HG03039 (cell line): ENCODE data around the gene TMEM107.
"Not testable (repeated sequence)": the region's sequence is repeated elsewhere in the genome, so short reads cannot be mapped to it uniquely, and the experiment has no call there.

ENCODE experiments used
- ATAC-seq: cut with Tn5 transposase; IDR thresholded peaks from one replicate; pipeline ENCODE4 v1.9.1; 2021; ENCODE audit warnings: mild to moderate bottlenecking, moderate library complexity; ENCODE audit not compliant: unreplicated experiment

The TMEM107 gene

DNA sequence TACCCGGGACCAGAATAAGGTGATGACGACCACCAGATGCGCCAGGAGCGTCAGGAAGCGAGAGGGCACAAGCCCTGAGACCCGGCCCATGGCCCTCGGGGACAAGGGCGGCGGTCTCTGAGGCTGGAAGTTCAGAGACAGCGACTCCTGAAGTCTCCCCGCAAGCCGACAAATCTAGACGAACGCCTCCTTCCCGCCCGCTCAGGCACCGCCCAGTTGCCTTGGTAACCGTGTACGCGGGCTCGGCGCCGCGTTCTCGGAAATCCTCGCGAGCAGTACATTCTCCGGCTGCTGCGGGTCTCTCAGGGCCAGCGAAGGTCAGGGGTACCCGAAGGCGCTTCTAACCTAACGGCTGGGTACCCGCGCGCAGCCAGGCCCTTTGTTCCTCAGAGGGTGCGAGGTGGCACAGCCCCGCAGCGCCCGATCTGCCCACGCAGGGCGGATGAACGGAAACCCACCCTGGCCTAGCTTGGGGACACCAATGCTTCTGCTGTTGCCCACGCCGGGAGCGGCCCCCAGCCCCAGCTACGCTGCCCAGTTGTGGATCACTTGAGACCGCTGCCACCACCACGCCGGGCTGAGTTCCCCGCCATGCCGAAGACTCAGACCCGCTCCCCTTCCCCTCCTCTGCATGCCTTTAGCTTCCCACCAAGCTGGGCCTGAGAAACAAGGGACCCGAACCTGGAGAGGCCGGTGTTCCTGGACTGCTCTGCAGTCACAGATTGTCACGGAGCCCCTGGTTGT lies at the start of gene TMEM107:
TMEM107 (minus strand) TSS at position 184 of the 744 bp plus-strand sequence; CDS start at position 90, 94 bp downstream.
- peak; percentile 36 for ATAC-seq

DNA sequence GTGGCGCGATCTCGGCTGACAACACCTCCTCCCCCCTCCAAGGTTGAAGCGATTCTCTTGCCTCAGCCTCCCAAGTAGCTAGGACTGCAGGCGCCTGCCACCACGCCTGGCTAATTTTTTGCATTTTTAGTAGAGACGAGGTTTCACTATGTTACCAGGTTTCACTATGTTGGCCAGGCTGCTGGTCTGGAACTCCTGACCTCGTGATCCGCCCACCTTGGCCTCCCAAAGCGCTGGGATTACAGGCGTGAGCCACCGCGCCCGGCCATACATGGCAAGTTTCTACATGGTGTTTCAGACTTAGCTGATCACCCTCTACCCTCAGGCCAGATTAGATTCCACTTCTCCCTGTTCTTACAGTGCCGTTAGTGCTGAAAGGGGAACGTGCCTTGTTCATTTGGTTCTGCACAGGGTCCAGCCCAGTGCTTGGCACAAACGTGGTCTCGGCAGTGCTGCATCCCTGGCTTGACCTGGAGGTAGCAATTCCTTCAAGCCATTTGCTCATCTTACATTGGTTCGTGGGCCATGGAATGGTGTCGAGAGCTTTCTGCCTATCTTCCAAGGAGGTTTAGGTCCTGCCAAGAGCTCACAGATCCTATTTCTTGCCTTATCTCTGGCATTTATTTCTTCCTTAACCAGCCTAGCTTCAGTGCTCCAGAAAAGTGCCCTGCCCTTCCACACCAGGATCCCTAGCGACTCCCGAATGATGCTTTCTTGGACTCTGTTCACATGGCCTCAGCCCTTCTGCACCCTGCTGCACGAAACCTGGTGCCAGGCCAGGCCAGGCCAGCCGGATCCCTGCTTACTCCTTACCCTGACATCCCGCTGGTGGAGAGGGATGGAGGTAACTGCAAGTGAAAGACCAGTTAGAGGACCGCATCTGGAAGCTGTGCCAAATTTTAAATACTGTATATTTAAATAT lies 49.0 kb upstream of the TMEM107 start:
- no peak for ATAC-seq

DNA sequence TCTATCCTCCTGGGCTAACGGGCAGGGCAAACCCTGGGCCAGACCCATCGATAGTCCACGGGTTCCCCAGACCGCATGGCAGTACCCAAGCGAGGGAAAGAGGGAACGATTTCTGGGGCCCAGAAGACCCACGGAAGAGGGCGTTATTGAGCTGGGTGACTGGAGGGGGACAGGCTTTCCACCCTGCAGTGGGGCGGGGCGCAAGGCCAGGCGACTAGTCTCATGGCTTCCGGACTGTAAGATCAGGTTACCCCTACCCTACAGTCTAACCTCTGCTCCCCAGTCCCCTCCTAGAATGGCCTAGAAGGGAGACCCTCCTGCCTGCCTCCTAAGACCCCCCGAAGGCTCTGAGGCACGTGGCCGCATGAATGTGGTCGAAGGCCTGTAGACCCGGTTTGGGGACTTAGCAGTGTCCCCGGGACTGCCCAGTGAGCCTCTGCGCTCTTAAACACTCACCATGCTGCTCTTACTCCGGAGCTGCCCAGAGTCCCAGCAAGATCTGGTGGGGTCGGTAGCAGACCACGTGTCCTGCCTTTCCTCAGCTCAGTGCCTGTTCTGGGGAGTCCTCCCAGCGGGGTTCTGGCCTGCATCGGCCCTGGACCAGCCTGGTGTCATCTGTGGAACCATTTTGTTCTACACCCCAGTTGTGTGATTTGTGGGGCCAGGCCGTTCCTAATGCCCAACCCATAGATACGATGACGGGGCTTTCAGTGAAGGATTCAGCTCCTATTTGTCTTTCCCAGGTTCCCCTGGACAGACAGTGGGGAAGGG lies 47.4 kb upstream of the TMEM107 start:
- no peak for ATAC-seq

DNA sequence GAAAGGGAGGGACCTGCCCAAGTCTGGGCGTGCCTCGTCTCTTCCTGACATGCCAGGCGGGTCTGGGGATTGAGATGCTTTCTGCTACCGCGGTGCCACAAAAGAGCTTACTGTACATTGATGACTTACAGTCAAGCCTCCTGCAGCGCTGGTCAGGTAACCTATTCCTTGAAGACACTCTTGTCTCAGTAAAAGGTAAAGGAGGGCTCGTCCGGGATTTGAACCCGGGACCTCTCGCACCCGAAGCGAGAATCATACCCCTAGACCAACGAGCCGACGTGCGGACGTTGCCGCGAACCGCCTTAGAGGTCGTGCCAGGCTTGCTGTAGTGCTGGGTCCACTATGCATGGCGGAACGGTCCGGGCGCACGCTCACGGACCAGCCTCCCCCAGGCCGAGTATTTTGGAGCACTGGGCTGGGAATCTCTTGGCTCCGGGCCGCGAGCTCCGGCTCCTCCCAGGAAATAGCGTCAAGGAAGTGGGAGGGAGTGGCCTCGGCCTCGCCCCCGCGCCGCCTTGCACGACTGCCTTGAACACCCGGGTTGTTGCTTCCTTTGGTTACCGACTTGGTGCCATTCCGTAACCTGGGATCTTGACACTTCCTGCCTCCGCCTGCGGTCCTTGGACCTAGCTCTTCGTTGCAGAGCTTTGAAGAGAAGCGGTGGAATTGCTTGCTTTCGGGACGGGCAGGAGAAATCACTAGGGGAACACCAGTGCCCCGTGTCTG lies 46.6 kb upstream of the TMEM107 start:
- peak; percentile 31 for ATAC-seq

DNA sequence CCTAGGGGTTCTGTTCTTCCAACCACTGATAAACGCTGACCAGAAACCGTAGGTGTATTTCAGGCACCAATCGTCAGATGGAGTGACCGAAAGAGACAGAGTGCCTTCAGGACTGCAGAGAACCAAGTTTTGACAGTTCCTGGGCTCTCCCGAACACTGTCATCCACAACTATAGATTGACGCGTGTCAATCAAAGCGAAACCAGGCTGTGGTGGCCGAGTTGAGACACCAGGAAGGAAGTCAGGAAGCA lies 46.1 kb upstream of the TMEM107 start:
- peak; percentile 29 for ATAC-seq

DNA sequence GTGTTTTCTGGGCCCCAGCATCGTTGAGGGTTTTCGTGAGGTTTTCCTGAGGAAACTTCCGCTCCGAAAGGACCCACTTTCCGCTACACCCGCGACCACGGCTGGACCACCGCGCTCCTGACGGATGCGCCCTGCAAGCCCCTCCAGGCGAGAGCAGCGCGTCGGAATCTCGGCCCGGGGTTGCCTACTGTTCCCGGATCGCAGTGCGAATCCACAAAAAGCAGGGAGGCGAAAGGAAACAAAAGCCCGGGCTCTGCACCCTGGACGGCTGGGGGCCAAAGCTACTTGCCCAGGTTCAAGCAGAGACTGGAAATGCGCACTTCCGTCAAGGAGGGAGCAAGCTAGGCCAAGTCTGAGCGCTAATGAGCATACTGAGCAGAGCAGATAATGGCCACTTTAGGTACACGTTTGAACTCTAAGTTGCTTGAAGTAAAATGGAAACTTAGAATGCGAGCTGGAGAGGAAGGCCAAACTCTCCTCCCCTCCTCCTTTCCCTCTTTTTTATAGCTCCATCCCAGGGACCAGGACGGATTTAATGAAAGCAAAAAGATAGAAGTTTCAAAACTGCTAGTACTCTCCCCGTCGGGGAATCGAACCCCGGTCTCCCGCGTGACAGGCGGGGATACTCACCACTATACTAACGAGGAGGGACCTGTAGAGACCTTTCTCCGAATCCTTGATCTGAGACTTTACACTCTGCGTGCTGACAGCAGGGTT lies 45.6 kb upstream of the TMEM107 start:
- peak; percentile 31 for ATAC-seq

DNA sequence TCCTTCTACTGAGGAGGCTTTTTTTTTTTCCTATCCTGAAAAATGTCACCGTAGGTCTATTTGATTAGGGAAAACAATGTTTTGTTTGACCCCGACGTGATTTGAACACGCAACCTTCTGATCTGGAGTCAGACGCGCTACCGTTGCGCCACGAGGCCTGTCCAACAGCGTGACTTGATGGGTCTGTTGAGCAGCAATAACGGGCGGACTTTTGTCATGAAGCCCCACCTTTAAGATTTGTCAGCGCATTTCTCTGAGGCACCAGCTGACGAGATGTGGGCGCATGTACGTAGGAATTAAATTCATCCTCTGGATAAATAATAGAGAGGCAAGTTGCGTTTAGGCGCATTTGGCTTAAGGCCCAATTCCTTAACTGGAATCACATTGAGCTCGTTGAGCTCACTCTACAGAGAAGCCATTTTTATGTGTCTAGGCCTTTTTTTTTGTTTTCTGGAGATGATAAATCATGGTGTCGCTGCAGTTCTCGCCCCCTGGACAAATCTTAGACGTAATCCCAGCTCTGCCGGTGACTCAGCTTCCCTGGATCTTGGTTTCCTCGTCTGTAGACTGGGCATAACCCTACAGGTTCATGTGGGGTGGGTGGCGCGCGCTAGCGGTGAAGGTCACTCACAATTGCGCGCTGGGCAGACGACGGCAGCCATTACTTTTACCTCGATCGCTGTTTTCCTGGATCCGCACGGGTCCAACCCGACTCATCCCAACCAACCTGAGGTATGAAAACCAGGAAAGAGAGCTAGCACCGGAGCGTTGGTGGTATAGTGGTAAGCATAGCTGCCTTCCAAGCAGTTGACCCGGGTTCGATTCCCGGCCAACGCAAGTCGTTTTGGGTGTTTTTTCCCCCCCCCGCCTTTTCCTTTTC lies 44.8 kb upstream of the TMEM107 start:
- ATAC-seq: no peak

DNA sequence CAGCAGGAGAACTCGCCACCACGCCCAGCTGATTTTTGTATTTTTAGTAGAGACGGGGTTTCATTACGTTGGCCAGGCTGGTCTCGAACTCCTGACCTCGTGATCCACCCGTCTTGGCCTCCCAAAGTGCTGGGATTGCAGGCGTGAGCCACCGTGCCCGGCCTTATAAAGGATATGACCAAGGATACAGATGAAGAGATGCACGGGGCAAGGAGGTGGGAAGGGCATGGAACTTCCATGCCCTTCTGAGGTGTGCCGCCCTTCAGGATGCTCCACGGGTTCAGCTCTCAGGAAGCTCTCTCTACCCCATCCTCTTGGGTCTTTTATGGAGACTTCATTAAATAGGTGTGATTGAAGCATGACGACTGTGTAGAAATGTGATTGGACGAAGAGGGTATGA lies 37.8 kb upstream of the TMEM107 start:
- not testable (repeated sequence) for ATAC-seq

DNA sequence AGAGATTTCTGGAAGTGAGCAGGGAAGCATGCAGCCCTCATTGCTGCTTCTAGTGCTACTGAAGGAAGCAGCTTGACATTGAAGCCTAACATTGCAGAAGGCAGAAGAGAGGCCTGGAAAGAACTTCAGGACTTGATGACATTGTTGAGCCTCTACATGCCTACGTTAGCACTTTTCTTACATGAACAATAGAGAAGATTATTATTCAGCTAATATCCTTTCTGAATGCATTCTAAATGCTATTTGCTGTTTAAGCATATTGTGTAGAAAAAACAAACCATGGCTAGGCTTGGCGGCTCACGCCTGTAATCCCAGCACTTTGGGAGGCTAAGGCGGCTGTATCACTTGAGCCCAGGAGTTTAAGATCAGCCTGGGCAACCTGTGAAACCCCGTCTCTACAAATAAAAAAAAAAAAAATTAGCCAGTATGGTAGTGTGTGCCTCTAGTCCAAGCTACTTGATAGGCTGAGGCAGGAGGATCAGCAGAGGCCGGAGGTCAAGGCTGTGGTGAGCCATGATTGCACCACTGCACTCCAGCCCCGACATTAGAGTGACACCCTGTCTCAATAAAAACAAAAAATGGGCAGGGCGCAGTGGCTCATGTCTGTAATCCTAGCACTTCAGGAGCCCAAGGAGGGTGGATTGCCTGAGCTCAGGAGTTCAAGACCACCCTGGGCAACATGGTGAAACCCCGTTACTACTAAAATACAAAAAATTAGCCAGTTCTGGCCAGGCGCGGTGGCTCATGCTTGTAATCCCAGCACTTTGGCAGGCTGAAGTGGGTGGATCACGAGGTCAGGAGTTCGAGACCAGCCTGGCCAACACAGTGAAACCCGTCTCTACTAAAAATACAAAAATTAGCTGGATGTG lies 36.4 kb upstream of the TMEM107 start:
- ATAC-seq: no peak

DNA sequence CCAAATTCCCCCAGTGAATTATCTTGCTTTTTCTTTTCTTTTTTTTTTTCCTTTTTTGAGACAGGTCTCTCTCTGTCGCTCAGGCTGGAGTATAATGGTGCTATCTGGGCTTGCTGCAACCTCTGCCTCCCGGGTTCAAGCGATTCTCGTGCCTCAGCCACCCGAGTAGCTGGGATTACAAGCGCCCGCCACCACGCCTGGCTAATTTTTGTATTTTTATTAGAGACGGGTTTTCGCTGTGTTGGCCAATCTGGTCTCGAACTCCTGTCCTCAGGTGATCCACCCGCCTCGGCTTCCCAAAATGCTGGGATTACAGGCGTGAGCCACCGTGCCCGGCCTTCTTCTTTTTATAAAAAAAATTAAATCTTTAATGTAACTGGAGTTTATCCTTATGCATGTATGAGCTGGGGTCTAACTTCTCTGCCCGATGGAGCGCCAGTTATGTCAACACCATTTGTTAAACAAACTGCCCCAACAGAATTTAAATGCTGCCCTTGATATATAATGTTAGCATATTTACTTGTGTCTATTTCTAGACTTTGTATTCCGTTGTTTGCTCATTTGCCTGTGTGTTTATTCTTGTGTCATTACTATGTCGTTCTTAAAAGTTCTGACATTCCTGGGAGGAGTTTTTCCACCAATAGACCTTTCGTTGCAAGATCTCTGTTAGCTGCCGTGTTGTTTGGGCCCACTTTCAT lies 34.7 kb upstream of the TMEM107 start:
- no peak for ATAC-seq

DNA sequence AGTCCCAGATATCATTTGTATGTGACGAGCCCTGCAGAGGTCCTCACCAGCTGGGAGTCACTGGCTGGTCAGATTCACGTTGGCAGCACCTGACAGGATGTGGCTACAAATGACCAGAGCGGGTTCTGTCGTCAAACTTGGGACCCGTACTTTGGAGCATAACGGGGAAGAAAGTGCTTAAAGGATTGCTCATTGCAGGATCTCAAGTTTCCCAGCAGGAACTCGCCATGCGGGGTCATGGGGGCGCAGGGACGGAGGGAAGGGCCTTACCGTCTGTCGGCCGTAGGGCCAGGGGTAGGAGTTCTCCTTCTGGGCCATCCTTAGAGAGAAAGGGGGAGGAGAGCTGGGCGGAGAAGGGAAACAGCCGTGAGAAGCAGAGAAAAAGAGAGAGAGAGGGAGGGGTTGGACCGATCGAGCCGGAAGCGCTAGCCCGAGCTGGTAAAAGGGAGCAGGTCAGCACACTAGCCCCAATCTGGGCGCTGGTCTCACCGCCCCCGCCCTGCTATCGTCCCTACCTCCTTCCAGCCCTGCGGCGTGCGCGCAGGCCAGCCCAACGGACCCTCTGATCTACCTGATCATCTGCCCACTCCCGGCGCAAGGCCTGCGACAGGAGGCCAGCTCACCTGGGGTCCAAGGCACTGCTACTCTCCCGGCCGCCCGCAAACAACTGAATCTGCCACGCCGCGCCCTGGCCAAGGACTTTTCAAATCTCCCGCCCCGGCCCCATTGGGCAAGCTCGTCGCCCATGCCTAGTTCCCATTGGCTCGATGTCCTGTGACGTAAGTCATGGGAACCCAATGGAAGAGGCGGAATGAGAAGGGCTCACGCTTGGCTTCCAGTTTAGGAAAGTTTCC lies 34.0 kb upstream of the TMEM107 start, which contains the start of gene AURKB:
AURKB (minus strand) TSS at position 669 of the 854 bp plus-strand sequence; CDS start at position 318, 351 bp downstream.
- ATAC-seq: peak; percentile 74

DNA sequence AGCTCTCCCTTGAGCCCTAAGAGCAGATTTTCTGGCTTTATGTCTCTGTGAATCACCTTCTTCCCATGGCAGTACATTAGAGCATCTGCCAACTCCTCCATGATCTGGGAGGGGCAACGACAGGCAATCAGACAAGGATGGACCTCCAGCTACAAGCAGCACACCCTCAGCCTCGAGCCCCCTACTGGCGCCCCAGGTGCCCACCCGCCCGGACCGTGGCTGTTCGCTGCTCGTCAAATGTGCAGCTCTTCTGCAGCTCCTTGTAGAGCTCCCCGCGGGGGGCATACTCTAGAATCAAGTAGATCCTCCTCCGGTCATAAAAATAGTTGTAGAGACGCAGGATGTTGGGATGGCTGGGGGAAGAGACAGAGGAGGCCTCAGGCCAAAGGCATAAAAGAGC lies 30.4 kb upstream of the TMEM107 start:
- ATAC-seq: no peak

DNA sequence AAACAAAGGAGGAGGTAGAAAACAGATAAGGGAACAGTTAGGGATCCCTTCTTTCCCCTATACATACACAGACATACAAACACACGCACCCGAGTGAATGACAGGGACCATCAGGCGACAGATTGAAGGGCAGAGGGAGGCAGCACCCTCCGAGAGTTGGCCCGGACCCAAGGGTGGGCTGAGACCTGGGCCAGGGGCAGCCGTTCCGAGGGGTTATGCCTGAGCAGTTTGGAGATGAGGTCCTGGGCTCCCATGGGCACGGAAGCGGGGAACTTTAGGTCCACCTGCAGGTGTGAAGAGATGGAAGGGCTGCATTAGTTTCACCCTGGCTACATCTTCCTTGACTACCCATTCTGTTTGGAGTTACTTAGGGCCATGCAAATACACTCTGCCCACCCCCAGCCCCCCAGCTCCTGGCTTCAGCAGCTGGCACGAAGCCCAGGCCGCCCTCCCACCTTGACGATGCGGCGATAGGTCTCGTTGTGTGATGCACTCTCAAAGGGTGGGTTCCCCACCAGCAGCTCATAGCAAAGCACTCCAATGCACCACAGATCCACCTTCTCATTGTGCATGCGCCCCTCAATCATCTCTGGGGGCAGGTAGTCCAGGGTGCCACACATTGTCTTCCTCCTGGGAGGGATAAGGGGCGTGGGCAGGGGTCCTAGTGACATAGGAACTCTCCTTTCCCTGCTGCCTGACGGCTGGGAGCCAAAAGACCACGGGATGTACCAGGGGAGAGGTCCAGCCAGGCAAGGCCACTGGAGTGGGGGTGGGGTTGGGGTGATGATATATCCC lies 28.8 kb upstream of the TMEM107 start:
- ATAC-seq: no peak

DNA sequence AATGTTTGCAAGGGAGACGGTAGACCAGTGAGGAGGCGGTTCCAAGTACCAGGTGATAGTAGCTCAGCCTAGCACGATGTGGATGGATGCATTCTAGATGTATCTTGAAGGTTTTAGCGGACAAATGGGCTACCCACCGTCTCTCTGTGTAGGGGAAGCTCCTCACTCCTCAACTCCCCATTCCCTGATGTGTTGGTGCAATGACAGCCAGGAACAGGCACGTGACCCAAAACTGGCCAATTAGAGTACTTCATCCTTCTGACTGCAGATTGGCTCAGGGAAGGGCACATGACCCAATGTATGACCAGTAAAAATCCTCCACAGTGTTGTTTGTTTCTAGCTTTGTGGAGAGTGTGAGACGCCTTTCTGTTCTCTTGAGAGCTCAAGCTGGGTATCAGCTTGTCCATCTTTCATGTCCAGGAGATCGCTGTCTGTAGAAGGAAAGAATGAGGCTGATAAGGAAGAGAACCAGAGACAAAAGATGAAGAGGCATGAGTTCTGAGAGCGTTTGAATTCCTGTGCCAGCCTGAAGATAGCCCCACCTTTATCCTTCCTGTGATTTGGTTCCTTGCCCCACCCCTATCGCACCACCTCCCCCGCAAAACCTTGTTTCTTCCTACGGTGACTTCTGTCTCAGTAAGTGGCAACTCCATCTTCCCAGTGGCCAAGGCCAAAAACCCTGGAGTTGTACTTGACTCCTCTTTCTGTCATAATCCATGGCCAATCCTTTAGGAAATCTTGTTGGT lies 16.1 kb upstream of the TMEM107 start:
- ATAC-seq: no peak

DNA sequence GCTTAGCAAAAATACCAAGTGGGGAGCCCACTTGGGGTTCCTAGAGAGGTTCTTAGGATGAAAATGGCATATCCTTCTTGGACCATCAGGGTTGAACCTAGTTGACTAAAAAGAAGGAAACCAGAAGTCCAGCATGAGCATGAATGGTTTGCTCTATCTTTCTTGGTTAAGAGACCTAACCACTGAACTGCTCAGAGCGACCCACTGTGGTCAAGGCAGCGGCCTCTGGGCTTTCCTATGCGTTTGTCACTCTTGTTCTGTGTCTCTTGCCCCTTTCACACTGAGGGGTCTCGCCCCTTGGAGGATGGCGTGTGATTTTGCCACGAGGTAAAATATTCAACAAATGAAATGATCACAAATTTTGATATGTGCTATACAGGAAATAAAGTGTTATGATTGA lies 14.3 kb upstream of the TMEM107 start:
- no peak for ATAC-seq
